Uterus (tissue), 4 donors: ENCODE results near the gene RUNX1. TPM values are rescaled to one million over a fixed set of nuclear protein-coding genes. Genes with fewer than 3 reads are reported as not detected.

ENCODE experiments used
- DNase-seq, 2 donors: peaks; one replicate each; pipeline ENCODE4 v3.0.0-alpha.2; 2019 to 2020
- H3K27ac ChIP-seq, 2 donors: fragments of 200-600 bp; sonication (generic); 1 replicate in 1 of 2; 2 replicates in 1 of 2; pipeline ENCODE4 v1.5.1; 2016 to 2018
- H3K27me3 ChIP-seq, 2 donors: fragments of 200-600 bp; sonication (generic); one replicate each; pipeline ENCODE4 v1.5.1; 2018 to 2019; ENCODE audit warnings: control low read depth in 1 of 2
- H3K36me3 ChIP-seq, 2 donors: fragments of 200-600 bp; sonication (generic); one replicate each; pipeline ENCODE4 v1.5.1; 2019; ENCODE audit warnings: control low read depth in 1 of 2
- H3K4me1 ChIP-seq, 2 donors: fragments of 200-600 bp; sonication (generic); one replicate each; pipeline ENCODE4 v1.5.1; 2018 to 2019; ENCODE audit warnings: control low read depth in 1 of 2
- H3K4me3 ChIP-seq, 2 donors: fragments of 200-600 bp; sonication (generic); 1 replicate in 1 of 2; 2 replicates in 1 of 2; pipeline ENCODE4 v1.5.1; 2018 to 2019; ENCODE audit warnings: mild to moderate bottlenecking in 1 of 2
- H3K9me3 ChIP-seq, 2 donors: fragments of 200-600 bp; sonication (generic); one replicate each; pipeline ENCODE4 v1.5.1; 2019; ENCODE audit warnings: control low read depth in 1 of 2
- POLR2A ChIP-seq, 2 donors: fragments of 450-650 bp; IDR thresholded peaks; one replicate each; pipeline ENCODE4 v1.6.1; 2016; ENCODE audit warnings: antibody characterized with exemption in 2 of 2, mild to moderate bottlenecking in 1 of 2, moderate library complexity in 1 of 2
- intact Hi-C: fragments of 100-400 bp; cut with DNase I; formaldehyde crosslinking; loops from one replicate; pipeline ENCODE4 v1.15.1; 2023; ENCODE audit warnings: low total_unique reads
- total RNA-seq, 4 donors: library from RNA; depleted of rRNA in 3 of 4; stranded (reverse); fragments of >200 nt in 3 of 4; gene quantifications; one replicate each; pipeline versions ENCODE4 v1.1.0 to v1.2.4, GENCODE V29; 2014 to 2023
- TF ChIP-seq, protein P1 (sequence below), 4 experiments: fragments of 200-600 bp in 2 of 4; fragments of 450-650 bp in 2 of 4; sonication (generic) in 2 of 4; IDR thresholded peaks; one replicate each; pipeline ENCODE4 v1.5.1; 2016 to 2019; ENCODE audit warnings: antibody characterized with exemption in 4 of 4, mild to moderate bottlenecking in 2 of 4, moderate library complexity in 1 of 4
- donor health status: DM: yes; HTN: yes; CAD: no.

RUNX1 gene
- total RNA-seq, 4 donors from 2014 or later = under 0.01 to 13.2 (median 8.7) TPM

DNA sequence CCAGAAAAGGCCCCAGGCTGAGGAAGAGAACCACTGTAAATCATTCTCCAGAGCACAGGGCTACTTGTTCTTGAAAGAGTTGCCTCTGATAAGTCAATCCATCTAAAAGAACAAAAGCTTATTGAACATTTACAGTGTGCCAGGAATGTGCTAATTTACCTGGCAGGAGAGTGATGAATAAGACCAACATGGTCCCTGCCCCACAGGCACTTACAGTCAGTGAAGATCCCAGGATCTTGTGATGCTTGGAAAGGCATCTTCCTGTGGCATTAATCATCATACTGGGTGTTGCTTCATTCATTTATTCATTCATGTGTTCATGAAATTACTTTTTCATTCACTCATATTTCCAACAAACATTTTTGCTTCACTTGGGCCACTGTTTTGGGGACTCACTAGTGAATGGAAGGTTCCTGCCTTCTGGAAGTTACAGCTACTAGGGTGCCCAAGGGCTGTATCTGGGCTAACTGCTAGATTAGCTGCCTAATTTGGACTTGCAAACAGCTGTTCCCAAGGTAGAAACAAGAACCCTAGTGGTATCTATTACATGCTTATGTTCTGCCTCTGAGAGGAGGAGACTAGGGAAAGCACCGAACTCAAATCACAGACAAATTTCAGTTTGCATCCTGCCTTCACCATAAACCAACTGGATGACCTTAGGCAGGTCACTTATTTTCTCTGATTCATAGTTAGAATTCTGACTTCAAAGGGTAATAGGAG lies 246.8 kb downstream of the RUNX1 start:
- DNase-seq = no peak
- Histone ChIP-seq H3K4me1 (no peaks in the 10 kb centered on the region), H3K27me3 (no peaks in the 10 kb centered on the region), H3K9me3 (no peaks in the 10 kb centered on the region), H3K27ac (no peak overlapping the region), H3K4me3 (no peak overlapping the region), H3K36me3 (no peaks in the 10 kb centered on the region)
- intact Hi-C loops = no loop called here
- TF ChIP-seq, protein P1, sequence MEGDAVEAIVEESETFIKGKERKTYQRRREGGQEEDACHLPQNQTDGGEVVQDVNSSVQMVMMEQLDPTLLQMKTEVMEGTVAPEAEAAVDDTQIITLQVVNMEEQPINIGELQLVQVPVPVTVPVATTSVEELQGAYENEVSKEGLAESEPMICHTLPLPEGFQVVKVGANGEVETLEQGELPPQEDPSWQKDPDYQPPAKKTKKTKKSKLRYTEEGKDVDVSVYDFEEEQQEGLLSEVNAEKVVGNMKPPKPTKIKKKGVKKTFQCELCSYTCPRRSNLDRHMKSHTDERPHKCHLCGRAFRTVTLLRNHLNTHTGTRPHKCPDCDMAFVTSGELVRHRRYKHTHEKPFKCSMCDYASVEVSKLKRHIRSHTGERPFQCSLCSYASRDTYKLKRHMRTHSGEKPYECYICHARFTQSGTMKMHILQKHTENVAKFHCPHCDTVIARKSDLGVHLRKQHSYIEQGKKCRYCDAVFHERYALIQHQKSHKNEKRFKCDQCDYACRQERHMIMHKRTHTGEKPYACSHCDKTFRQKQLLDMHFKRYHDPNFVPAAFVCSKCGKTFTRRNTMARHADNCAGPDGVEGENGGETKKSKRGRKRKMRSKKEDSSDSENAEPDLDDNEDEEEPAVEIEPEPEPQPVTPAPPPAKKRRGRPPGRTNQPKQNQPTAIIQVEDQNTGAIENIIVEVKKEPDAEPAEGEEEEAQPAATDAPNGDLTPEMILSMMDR (IDR thresholded peaks at IDR 0.05) = no peak
- TF ChIP-seq POLR2A (IDR thresholded peaks at IDR 0.05) = no peak

DNA sequence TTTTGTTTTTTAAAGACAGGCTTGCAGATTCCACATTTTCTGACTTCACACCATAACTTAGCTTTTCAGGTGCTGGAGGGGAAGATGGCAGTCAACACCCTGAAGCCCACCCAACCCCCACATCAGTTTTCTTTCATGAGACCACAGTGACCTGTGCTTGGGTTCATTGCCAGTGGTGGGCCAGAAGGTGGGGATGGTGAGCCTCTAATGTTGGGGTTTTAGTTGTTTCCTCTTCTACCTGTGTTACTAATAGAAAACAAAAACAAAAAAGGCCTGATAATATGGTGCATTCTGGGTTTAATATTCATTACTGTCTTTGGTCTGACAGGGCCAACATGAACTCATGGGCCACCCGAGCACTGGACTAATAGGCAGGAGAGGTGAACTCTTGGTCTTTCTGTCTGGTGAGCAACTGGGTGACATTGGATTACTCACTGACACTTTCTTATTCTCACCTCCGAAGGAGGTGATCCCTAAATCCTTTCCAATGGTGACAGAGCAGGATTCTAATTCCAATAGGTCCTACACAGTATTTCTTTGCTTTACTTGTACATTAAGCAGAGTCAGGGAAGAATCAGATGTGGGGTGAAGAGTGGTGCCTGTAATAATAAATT lies 247.5 kb downstream of the RUNX1 start:
- Histone ChIP-seq H3K4me1 (no peaks in the 10 kb centered on the region), H3K27ac (no peak overlapping the region), H3K4me3 (no peak overlapping the region), H3K36me3 (no peaks in the 10 kb centered on the region), H3K27me3 (no peaks in the 10 kb centered on the region), H3K9me3 (no peaks in the 10 kb centered on the region)
- intact Hi-C loops = no loop called here
- TF ChIP-seq, protein P1 (IDR thresholded peaks at IDR 0.05) = no peak
- TF ChIP-seq POLR2A (IDR thresholded peaks at IDR 0.05) = no peak
- DNase-seq = no peak

DNA sequence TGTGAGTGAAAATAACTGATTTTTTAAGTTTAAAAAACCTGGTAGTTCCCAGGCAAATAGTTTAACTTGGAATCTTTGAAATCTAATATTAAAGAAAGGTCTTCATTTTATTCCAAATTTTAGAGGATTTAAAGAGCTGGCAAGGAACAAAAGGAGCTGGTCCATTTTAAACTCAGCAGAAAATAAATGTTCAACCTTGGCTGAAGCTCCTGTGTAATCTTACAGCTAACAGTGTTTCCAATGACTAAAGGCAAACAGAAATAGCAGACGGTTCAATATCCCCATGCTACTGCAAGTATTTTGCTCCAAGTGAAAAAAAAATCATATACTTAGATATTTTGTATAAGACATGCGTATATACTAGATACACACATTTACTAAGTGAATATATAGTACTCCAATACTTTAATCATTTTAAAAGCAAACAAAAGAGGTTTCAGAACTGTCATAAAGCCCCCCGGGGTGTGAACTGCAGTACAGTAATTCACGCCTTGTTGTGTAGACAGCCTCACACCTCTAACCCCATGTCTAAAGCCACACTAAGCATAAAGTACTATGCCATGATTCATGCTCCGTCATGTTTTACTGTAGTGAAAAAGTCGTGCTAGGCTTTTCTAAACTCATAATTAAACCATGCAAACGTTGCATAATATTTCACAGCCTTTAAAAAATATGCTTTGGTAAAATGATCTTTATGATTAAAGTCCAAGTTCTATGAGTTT lies 248.1 kb downstream of the RUNX1 start:
- intact Hi-C loops = no loop called here

DNA sequence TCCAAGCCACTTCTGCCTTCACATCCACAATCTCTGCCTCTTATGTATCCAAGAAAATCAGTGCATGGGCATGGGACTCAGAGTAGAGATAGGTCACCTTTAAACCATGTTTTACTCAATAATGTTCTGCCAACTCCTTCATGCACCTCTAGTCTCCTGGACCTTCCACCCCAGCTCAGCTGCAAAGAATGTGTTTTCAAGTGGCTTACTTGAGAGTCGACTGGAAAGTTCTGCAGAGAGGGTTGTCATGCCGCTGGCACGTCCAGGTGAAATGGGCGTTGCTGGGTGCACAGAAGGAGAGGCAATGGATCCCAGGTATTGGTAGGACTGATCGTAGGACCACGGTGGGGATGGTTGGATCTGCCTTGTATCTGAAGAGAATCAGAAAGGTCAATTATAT lies 250.0 kb downstream of the RUNX1 start:
- H3K36me3 ChIP-seq = no peaks in the 10 kb centered on the region
- H3K4me3 ChIP-seq = no peak overlapping the region
- H3K27ac ChIP-seq = no peak overlapping the region
- TF ChIP-seq, protein P1 (IDR thresholded peaks at IDR 0.05) = no peak
- TF ChIP-seq POLR2A (IDR thresholded peaks at IDR 0.05) = no peak
- peaks cover 0 to 4% of the 10 kb centered on the region in 2 donors for H3K4me1 ChIP-seq
- H3K9me3 ChIP-seq = no peaks in the 10 kb centered on the region
- H3K27me3 ChIP-seq = no peaks in the 10 kb centered on the region
- intact Hi-C loops = no loop called here
- no peak for DNase-seq

More for the DNA sequence above, 248.1 kb downstream of the RUNX1 start:
- TF ChIP-seq, protein P1 (IDR thresholded peaks at IDR 0.05) = no peak
- no peak for TF ChIP-seq POLR2A (IDR thresholded peaks at IDR 0.05)
- H3K27me3 ChIP-seq = no peaks in the 10 kb centered on the region
- H3K4me1 ChIP-seq = no peaks in the 10 kb centered on the region
- no peak overlapping the region for H3K4me3 ChIP-seq
- DNase-seq = no peak
- H3K9me3 ChIP-seq = no peaks in the 10 kb centered on the region
- H3K36me3 ChIP-seq = no peaks in the 10 kb centered on the region
- no peak overlapping the region for H3K27ac ChIP-seq
